Neural progenitor cell (in vitro differentiated cells): Measurements from ENCODE around the gene HNRNPM. TPM values are rescaled to one million over a fixed set of nuclear protein-coding genes. Genes with fewer than 3 reads are reported as not detected.

ENCODE experiments used
- DNase-seq: peaks from one replicate; pipeline ENCODE4 v3.0.0-alpha.2; 2016; ENCODE audit warnings: low spot score
- H2AFZ ChIP-seq: fragments of 200-600 bp; sonication (generic); replicated peaks from 2 replicates; pipeline ENCODE4 v1.6.1; 2016; ENCODE audit warnings: antibody characterized with exemption
- H3F3A ChIP-seq: fragments of 200-600 bp; sonication (generic); 2 replicates; pipeline ENCODE4 v1.6.1; 2016; ENCODE audit warnings: antibody characterized with exemption, low read depth
- H3K27ac ChIP-seq: fragments of 200-600 bp; sonication (generic); 2 replicates; pipeline ENCODE4 v1.5.1; 2016; ENCODE audit warnings: mild to moderate bottlenecking
- H3K27me3 ChIP-seq: fragments of 200-600 bp; sonication (generic); 2 replicates; pipeline ENCODE4 v1.6.1; 2016; ENCODE audit warnings: mild to moderate bottlenecking, moderate library complexity
- H3K36me3 ChIP-seq: fragments of 200-600 bp; sonication (generic); 2 replicates; pipeline ENCODE4 v1.5.1; 2016
- H3K4me1 ChIP-seq: fragments of 200-600 bp; sonication (generic); 2 replicates; pipeline ENCODE4 v1.6.1; 2016; ENCODE audit warnings: mixed run types
- H3K4me2 ChIP-seq: fragments of 200-600 bp; sonication (generic); 2 replicates; pipeline ENCODE4 v1.6.1; 2016
- H3K4me3 ChIP-seq: fragments of 200-600 bp; sonication (generic); 2 replicates; pipeline ENCODE4 v1.5.1; 2016
- H3K79me2 ChIP-seq: fragments of 200-600 bp; sonication (generic); 2 replicates; pipeline ENCODE4 v1.6.1; 2016; ENCODE audit warnings: low read depth
- H3K9ac ChIP-seq: fragments of 200-600 bp; sonication (generic); 2 replicates; pipeline ENCODE4 v1.6.1; 2016
- H3K9me3 ChIP-seq: fragments of 200-600 bp; sonication (generic); 2 replicates; pipeline ENCODE4 v1.5.1; 2016; ENCODE audit warnings: low read depth
- H4K20me1 ChIP-seq: fragments of 200-600 bp; sonication (generic); 2 replicates; pipeline ENCODE4 v1.6.1; 2016; ENCODE audit warnings: low read depth
- H3K27ac Mint-ChIP-seq: 3 replicates; pipeline ENCODE4 v1.8.0; 2021; ENCODE audit warnings: mixed read lengths
- H3K27me3 Mint-ChIP-seq: 2 replicates; pipeline ENCODE4 v1.8.0; 2022; ENCODE audit warnings: low read depth, mild to moderate bottlenecking, inconsistent platforms, moderate library complexity, mixed read lengths; ENCODE audit not compliant: insufficient read depth
- H3K36me3 Mint-ChIP-seq: 3 replicates; pipeline ENCODE4 v1.8.0; 2021; ENCODE audit warnings: mixed read lengths
- H3K4me1 Mint-ChIP-seq: 3 replicates; pipeline ENCODE4 v1.8.0; 2021; ENCODE audit warnings: mixed read lengths
- H3K4me3 Mint-ChIP-seq: 3 replicates; pipeline ENCODE4 v1.8.0; 2021; ENCODE audit warnings: mild to moderate bottlenecking, moderate library complexity, mixed read lengths
- H3K9me3 Mint-ChIP-seq: 3 replicates; pipeline ENCODE4 v1.8.0; 2020; ENCODE audit warnings: mixed read lengths
- EZH2 ChIP-seq: fragments of 200-600 bp; sonication (generic); IDR thresholded peaks from 2 replicates; pipeline ENCODE4 v1.6.1; 2017; ENCODE audit warnings: antibody characterized with exemption, mild to moderate bottlenecking, moderate library complexity
- EZH2phosphoT487 ChIP-seq: fragments of 200-600 bp; sonication (generic); IDR thresholded peaks from 2 replicates; pipeline ENCODE4 v1.6.1; 2017; ENCODE audit warnings: antibody characterized with exemption
- total RNA-seq: library from RNA; depleted of rRNA; stranded (reverse); fragments of >200 nt; gene quantifications from 2 replicates; pipeline ENCODE4 v1.2.3, GENCODE V29; 2015; ENCODE audit warnings: low replicate concordance
- TF ChIP-seq, protein P1 (sequence below): fragments of 200-600 bp; sonication (generic); IDR thresholded peaks from 2 replicates; pipeline ENCODE4 v1.5.1; 2017; ENCODE audit warnings: antibody characterized with exemption, mild to moderate bottlenecking

The HNRNPM gene
- total RNA-seq, 1 donor from 2014 or later: 118 TPM

DNA sequence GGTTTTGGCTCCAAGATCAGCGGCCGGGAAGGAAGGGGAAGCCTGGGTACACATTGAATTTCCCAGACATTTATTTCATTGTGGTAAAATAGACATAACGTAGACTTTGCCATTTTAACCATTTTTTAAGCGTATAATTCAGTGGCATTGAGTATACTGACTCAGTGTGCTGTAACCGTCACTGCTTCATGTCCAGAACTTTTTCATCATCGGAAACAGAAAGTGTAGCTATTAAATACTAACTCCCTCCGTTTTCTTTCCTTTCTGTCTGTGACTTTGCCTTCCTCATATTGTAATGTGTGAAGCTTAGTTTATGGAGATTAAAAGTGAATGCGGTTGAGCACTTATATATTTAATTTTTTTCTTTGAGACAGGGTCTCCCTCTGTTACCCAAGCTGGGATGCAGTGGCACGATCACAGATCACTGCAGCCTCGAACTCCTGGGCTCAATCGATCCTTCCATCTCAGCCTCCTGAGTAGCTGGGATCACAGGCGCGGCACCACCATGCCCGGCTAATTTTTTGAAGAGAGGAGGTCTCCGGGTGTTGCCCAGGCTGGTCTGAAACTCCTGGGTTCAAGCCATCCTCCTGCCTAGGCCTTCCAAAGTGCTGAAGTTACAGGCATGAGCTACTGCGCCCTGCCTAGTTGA lies 1.4 kb downstream of the HNRNPM start:
- Histone ChIP-seq H3K4me3 (peak overlapping the region; percentile 94), H3F3A (peaks cover 52% of the 10 kb centered on the region), H3K36me3 (peaks cover 8% of the 10 kb centered on the region), H3K4me1 (peaks cover 35% of the 10 kb centered on the region), H3K27me3 (no peaks in the 10 kb centered on the region), H3K27ac (no peak overlapping the region), H4K20me1 (peaks cover 61% of the 10 kb centered on the region), H3K9ac (peak overlapping the region; percentile 99), H3K4me2 (peak overlapping the region; percentile 94), H3K79me2 (peaks cover 70% of the 10 kb centered on the region), H3K9me3 (no peaks in the 10 kb centered on the region), H2AFZ (no peak overlapping the region)
- Mint-ChIP-seq H3K27ac (peak overlapping the region; percentile 24), H3K4me3 (peak overlapping the region; percentile 88), H3K27me3 (peaks cover 6% of the 10 kb centered on the region), H3K4me1 (peaks cover 48% of the 10 kb centered on the region), H3K36me3 (peaks cover 17% of the 10 kb centered on the region), H3K9me3 (no peaks in the 10 kb centered on the region)
- no peak for DNase-seq
- TF ChIP-seq EZH2phosphoT487 (no peak), EZH2 (no peak)
- TF ChIP-seq, protein P1, sequence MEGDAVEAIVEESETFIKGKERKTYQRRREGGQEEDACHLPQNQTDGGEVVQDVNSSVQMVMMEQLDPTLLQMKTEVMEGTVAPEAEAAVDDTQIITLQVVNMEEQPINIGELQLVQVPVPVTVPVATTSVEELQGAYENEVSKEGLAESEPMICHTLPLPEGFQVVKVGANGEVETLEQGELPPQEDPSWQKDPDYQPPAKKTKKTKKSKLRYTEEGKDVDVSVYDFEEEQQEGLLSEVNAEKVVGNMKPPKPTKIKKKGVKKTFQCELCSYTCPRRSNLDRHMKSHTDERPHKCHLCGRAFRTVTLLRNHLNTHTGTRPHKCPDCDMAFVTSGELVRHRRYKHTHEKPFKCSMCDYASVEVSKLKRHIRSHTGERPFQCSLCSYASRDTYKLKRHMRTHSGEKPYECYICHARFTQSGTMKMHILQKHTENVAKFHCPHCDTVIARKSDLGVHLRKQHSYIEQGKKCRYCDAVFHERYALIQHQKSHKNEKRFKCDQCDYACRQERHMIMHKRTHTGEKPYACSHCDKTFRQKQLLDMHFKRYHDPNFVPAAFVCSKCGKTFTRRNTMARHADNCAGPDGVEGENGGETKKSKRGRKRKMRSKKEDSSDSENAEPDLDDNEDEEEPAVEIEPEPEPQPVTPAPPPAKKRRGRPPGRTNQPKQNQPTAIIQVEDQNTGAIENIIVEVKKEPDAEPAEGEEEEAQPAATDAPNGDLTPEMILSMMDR: no peak

DNA sequence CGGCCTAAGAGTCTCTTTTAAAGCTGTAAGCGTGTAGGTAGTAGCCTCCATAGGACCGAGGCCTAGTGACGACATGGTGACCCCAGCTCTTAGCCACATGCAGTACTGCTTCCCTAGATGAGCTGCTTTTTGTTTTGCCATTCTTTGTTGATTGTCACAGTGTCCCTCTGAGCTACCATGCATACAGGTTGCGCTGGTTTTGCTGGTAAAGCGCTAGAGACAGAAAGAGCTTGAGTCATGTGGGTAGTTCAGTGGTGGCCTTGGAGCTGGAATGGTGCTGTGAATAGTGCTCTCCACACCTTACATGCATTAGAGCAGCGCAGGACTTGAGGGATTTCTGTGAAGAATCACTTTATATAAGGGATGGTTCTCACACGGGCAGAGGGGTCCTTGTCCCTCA lies 5.1 kb downstream of the HNRNPM start:
- peaks cover 8% of the 10 kb centered on the region for H3K36me3 ChIP-seq
- H3K9ac ChIP-seq: no peak overlapping the region
- peaks cover 99% of the 10 kb centered on the region for H3K79me2 ChIP-seq
- peaks cover 54% of the 10 kb centered on the region for H3F3A ChIP-seq
- H3K9me3 ChIP-seq: no peaks in the 10 kb centered on the region
- no peaks in the 10 kb centered on the region for H3K27me3 ChIP-seq
- H3K4me3 ChIP-seq: no peak overlapping the region
- peaks cover 22% of the 10 kb centered on the region for H3K36me3 Mint-ChIP-seq
- H3K9me3 Mint-ChIP-seq: no peaks in the 10 kb centered on the region
- H2AFZ ChIP-seq: no peak overlapping the region
- H3K4me1 ChIP-seq: peaks cover 47% of the 10 kb centered on the region
- no peak for TF ChIP-seq EZH2phosphoT487
- TF ChIP-seq EZH2: no peak
- TF ChIP-seq, protein P1: no peak
- H4K20me1 ChIP-seq: peaks cover 98% of the 10 kb centered on the region
- H3K27ac Mint-ChIP-seq: no peak overlapping the region
- peaks cover 3% of the 10 kb centered on the region for H3K27me3 Mint-ChIP-seq
- peak; percentile 13 for DNase-seq
- peak overlapping the region; percentile 36 for H3K4me3 Mint-ChIP-seq
- peak overlapping the region; percentile 29 for H3K27ac ChIP-seq
- H3K4me2 ChIP-seq: no peak overlapping the region
- H3K4me1 Mint-ChIP-seq: peaks cover 47% of the 10 kb centered on the region

DNA sequence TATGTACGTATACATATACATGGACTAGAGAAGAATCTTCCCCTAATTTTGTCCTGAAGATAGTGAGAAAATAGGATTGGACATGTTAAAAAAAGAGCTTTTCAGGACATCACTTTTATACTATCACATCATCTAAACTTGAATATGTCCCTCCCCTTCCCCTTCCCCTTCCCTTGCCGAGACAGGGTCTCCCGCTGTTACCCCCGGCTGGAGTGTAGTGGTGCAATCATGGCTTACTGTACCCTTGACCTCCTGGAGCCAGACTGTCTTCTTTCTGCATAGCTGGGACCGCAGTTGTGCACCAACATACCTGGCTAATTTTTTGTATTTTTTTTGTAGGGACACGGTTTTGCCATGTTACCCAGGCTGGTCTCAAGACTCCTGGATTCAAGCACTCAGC lies 6.6 kb downstream of the HNRNPM start:
- TF ChIP-seq EZH2: no peak
- no peak for TF ChIP-seq EZH2phosphoT487
- TF ChIP-seq, protein P1: no peak
- Histone ChIP-seq H3F3A (peaks cover 64% of the 10 kb centered on the region), H2AFZ (no peak overlapping the region), H3K27me3 (no peaks in the 10 kb centered on the region), H3K27ac (peak overlapping the region; percentile 60), H3K4me3 (no peak overlapping the region), H3K9me3 (no peaks in the 10 kb centered on the region), H4K20me1 (peaks cover 99% of the 10 kb centered on the region), H3K9ac (no peak overlapping the region), H3K79me2 (peaks cover 99% of the 10 kb centered on the region), H3K36me3 (peaks cover 8% of the 10 kb centered on the region), H3K4me2 (peak overlapping the region; percentile 52), H3K4me1 (peaks cover 50% of the 10 kb centered on the region)
- Mint-ChIP-seq H3K36me3 (peaks cover 34% of the 10 kb centered on the region), H3K27ac (no peak overlapping the region), H3K27me3 (peaks cover 2% of the 10 kb centered on the region), H3K4me1 (peaks cover 45% of the 10 kb centered on the region), H3K9me3 (no peaks in the 10 kb centered on the region), H3K4me3 (no peak overlapping the region)
- DNase-seq: no peak
